ENCODE measurements around the gene HS3ST1.

Gene HS3ST1

DNA sequence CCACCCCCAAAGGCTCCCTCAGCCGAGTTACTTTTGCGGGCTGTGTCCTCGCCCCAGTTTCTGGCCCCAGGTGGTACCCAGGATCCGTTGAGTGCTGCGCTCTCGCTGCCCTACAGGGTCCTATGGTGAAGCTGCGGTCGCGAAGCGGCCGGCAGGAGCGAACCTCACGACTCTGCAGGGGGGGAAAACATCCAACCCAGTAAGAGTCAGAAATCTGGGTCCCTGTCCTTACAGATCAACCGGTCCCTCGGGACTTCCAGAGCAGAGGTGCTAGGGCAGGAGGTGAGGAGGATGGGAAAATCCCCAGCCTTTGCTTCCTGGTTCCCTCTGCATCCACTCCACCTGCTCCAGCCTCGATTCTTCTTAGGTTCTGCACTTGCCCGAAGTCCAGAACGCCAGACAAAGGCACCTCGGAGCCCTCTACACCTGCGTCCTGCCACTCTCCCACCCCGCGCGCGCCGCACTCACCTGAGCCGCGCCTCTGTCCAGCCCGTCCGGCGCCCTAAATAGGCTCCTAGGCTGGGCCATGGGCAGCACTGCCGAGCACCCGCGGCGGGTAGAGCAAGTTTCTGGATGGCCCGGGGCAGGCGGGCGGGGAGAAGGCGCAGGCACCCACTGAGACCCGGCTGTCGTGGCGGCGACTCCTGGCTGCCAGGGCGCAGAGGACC, at the start of gene HS3ST1:
TSS of gene HS3ST1 (minus strand) at position 664 of the 668 bp plus-strand sequence. CDS start 28,889 bp downstream, outside the sequence.
- DNase-seq (ENCODE audit: low read depth in 2 of 2), result no peak

GRCh38 chr4:11475871-11476270, 47.2 kb upstream of the HS3ST1 start:
- no peak for DNase-seq (ENCODE audit: low read depth in 2 of 2)

DNA sequence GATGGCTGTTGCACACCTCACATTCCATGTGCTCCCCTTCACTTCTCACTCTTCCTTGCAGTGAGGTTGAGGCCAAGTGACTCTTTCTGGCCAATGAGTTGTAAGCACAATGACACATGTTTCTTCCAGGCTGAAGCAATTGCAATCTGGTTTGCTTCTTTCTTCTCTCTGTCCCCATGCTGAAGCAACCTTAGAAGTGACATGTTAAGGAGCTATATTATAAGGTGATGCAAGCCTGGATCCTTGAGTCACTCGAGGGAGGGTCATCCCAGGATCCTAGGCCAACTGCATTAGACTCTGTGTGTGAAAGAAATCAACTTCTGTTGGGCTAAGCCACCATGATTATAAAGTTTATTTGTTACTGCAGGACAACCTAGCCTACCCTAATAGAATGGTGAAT, 45.5 kb upstream of the HS3ST1 start:
- no peak for DNase-seq (ENCODE audit: low read depth in 2 of 2)

GRCh38 chr4:11472535-11472934, 43.8 kb upstream of the HS3ST1 start:
- no peak for DNase-seq (ENCODE audit: low read depth in 2 of 2)

DNA sequence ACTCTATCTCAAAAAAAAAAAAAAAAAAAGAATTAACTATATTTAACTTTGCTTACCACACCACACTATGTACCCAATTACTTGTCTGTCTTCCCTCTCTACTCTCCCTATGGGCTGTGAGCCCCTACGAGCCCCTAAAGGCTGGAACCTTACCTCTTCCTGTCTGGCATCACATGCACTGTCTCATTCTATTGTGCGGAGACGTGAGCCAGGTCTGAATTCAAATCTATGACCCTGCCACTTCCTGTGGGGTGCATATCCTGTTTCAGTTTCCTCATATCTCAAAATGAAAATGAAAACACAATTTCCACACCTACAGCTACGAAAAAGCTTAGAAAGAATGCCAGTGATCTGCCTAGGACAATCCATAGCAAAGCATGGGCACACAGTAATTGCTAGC, 42.9 kb upstream of the HS3ST1 start:
- peak in 1 of 2 donors; percentile 20 for DNase-seq (ENCODE audit: low read depth in 2 of 2)

DNA sequence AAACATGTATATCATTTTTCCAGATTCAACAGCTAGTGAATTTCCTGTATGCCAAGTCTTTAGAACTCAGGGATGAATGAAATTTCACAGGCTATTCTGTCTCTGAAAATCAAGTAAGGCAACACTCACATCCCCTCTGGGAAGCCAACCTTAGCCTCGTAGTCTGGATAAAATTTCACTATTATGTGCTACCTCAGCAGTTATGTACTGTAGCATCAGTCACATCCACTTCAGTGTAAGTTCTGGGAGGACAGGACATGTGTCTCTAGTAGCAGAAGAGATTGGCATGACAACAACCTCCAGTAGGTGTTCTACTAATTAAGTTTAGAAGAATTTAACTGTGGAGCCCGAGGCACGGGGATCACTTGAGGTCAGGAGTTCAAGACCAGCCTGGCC, 42.4 kb upstream of the HS3ST1 start:
- no peak for DNase-seq (ENCODE audit: low read depth in 2 of 2)

DNA sequence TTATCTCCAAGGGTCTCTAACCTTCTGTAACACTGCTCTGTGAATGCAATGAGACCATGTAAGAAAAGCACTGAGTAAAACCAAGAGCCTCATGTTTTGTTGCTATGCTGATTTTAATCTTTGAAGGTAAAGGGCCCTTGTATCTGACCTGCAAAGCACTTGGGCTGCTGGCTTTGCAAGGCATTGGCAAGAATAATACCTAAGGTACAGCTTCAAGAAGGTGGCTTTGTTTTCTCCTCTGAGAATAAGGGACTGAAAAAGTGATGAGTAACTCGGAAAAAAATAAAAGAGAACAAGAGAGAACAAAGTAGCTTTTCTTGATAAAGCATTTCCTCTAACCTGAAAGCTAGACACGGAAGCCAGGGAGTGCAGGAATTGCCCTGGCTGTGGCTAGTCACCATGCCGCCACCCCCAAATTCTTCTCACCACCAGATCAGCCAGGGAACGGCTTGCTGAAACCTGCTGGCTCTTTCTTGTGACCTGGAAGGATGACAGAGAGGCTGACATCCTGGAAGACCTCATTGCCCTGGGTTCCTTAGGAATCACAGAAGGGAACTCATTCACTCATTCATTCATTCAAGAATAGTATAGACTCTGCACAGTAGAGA, 41.8 kb upstream of the HS3ST1 start:
- DNase-seq (ENCODE audit: low read depth in 2 of 2), result no peak

- no peak for DNase-seq (ENCODE audit: low read depth in 2 of 2)
Observed at GRCh38 chr4:11469650-11470437, 41.1 kb upstream of the HS3ST1 start.

DNA sequence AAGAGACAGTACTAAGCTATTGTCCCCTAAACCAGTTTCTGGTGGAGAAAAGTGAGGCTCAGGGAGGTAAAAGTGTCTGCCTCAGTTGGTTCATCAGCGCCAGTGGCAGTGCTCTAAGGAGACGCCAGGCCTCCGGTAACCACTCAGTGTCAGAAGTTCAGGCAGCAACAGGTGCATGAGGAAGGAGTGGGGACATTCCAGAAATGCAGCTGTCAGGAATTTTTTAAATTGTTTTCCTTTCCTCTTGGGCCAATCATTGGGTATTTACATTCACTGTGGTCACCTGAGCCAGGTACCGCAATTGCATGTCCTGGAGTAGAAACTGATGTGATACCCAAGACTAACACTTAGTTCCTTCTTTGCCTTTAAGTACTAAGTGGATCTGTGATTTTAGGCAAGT, 40.2 kb upstream of the HS3ST1 start:
- no peak for DNase-seq (ENCODE audit: low read depth in 2 of 2)

DNA sequence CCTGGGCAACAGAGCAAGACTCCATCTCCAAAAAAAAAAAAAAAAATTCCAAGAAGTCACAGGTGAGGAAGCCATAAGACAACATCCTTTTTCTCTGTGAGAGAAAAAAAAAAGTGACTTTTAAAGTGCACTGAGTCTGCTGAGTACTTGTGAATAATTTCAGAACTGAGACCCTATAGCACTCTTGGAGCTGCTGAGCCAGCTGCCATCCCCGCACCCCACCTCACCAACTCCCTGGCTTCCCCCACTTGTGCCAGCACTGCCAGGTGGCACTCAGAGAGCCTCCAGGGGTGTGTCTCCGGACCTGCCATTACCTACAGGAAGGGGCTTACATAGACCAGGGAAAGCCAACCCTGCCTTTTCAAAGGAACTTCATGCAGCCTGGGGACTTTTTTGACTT, 39.2 kb upstream of the HS3ST1 start:
- no peak for DNase-seq (ENCODE audit: low read depth in 2 of 2)

DNA sequence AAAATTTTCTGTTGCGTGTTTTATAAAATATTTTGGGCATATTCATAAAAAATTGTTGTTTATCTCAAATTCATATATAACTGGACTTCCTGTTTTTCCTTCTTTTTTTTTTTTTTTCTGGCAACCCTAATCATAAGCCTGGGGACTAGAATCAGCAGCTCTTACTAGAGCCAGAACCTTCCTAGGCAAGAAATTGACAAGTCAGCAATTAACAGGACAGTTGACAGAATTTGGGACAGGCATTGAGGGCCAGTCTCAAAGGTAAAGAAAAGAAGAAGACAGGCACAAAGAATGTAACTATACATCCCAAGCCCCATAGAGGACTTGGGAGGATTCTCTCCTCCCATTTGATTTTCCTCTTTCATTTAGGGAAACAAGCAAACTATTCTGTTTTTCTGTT, 35.0 kb upstream of the HS3ST1 start:
- DNase-seq (ENCODE audit: low read depth in 2 of 2), result no peak

DNA sequence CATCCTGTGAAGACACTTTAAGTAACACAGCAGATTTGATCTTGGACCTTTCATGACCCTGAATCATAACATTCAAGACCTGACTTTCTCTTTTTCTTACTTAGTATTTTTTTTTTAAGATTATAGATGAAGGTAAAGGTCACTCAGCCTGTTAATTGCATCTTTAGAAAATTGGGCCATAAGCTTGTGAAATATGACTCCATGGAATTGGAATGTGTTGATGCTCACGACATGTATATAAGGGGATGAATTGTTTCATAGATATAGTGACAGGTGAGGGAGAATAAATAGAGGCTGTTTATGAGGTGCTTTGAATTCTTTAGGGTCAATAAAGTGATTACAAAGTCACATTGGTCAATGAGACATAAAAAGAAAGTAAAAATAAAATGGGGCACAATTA, 27.7 kb upstream of the HS3ST1 start:
- DNase-seq (ENCODE audit: low read depth in 2 of 2), result no peak

DNA sequence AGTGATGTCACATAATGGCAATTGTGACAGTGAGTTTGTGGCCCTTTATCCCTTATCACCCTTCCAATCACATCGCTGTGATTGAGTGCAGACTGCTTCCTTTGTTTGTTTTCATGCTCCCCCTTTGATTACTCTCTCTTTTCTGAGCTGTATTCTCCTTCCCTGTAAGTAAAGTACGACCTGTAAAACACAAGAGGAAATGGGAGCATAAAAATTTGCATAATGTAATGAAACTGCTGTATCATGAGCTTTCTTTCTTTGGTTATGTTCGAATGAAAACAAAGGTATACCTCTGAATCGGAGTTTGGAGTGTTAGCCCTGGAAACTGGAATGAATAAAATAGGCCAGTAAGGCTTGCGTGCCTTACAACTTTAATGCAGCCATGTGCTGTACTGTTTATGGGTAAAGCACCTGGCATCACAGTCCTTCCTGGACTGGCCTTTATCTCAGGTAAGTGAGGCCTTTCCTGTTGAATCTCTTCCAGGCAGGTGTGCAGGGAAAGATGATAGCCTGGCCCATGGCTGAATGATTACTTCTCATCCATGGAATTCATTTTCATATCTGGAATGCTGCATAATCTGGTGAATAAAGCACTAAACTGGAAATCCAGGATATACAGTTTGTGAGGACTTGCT, 26.6 kb upstream of the HS3ST1 start:
- DNase-seq (ENCODE audit: low read depth in 2 of 2), result no peak

DNA sequence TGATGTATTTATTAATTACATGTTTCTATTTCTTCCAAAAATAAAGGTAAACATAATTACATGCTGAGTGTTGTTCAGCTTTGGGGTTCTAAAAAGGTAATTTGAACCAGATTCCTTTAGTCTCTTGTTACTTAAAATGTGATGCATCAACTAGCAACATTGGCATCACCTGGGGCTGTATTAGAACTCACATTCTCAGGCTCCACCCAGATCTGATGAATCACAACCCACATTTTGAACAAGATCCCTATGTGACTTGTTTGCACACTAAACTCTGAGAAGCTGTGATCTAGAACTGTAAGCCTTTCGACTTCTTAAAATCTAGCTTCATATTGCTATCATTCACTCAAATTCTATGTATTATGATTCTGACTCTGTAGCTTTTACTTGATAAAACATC, 23.0 kb upstream of the HS3ST1 start:
- no peak for DNase-seq (ENCODE audit: low read depth in 2 of 2)

DNA sequence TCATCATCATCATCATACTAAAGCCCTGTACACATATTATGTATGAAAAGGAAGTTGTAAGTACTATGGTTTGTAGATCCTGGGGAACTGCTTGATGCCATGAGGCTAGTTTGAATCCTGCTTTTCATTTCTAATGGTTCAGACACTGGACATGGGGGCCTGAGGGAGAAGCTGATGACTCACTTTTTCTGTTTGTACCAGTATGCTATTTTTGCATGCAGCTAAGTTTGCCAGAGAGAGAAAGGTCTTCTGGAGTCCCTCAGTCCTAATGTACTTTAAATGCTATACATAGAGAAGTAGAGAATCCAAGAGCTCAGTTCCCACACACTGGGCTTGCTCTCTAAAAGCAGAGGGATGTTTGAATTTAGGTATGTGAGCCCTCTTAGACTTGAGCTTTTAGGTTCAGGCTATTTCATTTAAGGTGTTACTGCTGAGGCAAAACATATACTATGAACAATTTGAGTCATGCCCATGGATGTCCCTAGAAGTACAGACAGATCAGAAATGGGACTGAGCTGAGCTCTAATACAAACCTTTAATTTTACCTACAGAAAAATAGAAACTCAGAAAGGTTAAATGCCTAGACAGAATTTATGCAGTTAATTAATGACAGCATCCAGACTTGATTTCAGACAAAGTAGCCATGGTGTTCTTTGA, 17.6 kb upstream of the HS3ST1 start:
- no peak for DNase-seq (ENCODE audit: low read depth in 2 of 2)

GRCh38 chr4:11441194-11441556, 12.5 kb upstream of the HS3ST1 start:
- DNase-seq (ENCODE audit: low read depth in 2 of 2), result no peak

- no peak for DNase-seq (ENCODE audit: low read depth in 2 of 2)
Observed at GRCh38 chr4:11440481-11441193, 11.9 kb upstream of the HS3ST1 start.

DNA sequence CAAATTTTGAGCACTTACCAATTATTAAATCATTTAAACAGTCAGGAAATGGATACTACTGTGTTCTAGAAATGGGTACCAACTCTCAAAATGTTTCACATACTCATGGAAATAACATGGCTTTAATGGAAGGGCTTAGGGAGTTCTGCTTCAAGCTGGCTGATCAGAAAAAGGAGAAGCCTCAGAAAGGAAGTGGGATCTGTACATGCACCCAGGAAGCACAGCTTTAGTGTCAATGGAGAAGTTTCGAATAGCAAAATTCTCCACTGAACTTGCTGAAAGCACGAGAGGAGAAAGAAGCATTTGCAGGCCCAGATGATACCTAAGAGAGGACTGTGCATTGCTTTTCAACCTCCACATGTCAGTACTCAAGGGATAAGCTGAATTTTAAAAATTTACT, 11.1 kb upstream of the HS3ST1 start:
- DNase-seq (ENCODE audit: low read depth in 2 of 2), result no peak

- no peak for DNase-seq (ENCODE audit: low read depth in 2 of 2)
Observed at GRCh38 chr4:11438647-11439046, 10.0 kb upstream of the HS3ST1 start.

DNA sequence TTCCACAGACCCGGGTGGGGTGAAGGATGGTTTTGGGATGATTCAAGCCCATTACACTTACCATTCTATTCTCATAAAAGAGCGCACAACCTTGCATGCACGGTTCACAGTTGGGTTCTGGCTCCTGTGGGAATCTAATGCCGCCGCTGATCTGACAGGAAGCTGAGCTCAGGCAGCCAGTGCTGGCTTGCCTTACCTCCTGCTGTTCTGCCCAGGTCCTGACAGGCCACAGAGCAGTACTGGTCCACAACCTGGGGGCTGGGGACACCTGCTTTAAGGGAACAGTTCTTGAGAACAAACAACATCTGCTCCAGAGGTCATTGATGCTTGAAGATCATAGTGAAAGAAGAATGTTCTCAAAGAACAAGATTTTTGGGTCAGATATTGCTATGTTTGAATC, 8.0 kb upstream of the HS3ST1 start:
- DNase-seq (ENCODE audit: low read depth in 2 of 2), result no peak

DNA sequence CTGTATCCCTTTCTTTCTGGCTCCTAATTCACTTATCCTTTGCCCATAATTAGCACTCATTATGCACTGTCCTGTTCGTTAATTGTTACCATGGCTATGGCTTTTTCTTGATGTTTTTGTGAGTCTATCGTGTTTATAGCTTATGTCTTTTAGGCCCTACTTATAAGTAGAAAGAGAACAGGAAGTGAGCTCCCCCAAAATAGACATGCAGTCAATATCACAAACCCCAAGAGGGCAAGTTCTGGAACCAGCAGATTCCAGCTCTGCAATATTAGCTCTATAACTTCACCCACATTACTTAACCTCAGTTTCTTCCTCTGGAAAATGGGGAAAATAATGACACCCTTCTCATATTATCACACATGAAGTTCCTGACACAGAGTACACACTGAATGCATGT, 7.4 kb upstream of the HS3ST1 start:
- no peak for DNase-seq (ENCODE audit: low read depth in 2 of 2)

DNA sequence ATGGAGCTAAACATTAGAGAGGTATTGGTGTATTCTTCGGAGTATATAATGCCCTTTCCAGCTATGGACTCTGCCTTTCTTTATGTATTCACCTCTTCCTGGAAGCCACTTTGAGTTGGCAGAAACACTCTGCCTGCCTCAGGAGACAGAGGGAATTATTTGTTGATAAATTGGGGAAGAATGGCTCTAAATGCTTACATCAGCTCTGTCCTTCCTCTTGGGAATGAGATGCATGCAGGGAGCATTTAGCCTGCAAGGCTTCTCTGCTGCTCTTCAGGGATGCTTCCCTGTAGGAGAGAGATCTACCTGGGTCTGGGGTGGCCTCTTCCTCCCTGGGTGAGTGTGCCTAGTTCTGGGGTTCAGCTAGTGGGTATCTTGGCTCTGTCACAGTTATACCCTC, 6.9 kb upstream of the HS3ST1 start:
- no peak for DNase-seq (ENCODE audit: low read depth in 2 of 2)
